Nasal cavity respiratory epithelium epithelial cell of viscerocranial mucosa (primary cell): ENCODE results near the gene MAFF. TPM values are rescaled to one million over a fixed set of nuclear protein-coding genes. Genes with fewer than 3 reads are reported as not detected.

Experiments
- total RNA-seq: library from RNA; depleted of rRNA; stranded (reverse); fragments of >200 nt; gene quantifications from 2 replicates; pipeline ENCODE4 v1.2.3, GENCODE V29; 2014

MAFF gene
- total RNA-seq = 25.8 and 34.2 TPM in 2 replicates

GRCh38 chr22:38201711-38202436 is at the start of gene MAFF:
MAFF (plus strand) TSS chr22:38201994; CDS start chr22:38213854, 11,860 bp downstream.

GRCh38 chr22:38181453-38182200 is 20.2 kb upstream of the MAFF start, which contains the start of gene PLA2G6:
PLA2G6 (minus strand) TSS chr22:38181830; CDS start chr22:38169426, 12,404 bp downstream.

Other genes starting within 250 kb of the MAFF start
- under 0.01 TPM in 1 of 2 replicates, not detected in the other for gene C22orf23, start 248.4 kb upstream of the MAFF start, total RNA-seq
- gene POLR2F, start 248.3 kb upstream of the MAFF start, total RNA-seq = 27.3 and 68.2 TPM in 2 replicates
- gene SOX10, start 217.4 kb upstream of the MAFF start, total RNA-seq = not detected in 2 replicates
- gene PICK1, start 144.6 kb upstream of the MAFF start, total RNA-seq = 20.5 and 38.2 TPM in 2 replicates
- 0.07 and 0.34 TPM in 2 replicates for gene SLC16A8, start 117.8 kb upstream of the MAFF start, total RNA-seq
- 1.0 TPM in 1 of 2 replicates, not detected in the other for gene BAIAP2L2, start 91.3 kb upstream of the MAFF start, total RNA-seq
- 8.9 and 9.3 TPM in 2 replicates for gene PLA2G6, start 20.2 kb upstream of the MAFF start, total RNA-seq
- 15.0 and 33.0 TPM in 2 replicates for gene TMEM184B, start 71.0 kb downstream of the MAFF start, total RNA-seq
- gene CSNK1E, start 115.4 kb downstream of the MAFF start, total RNA-seq = 176 and 197 TPM in 2 replicates